Heart left ventricle (tissue), 13 donors: ENCODE results near the gene FABP6.

Experiments
- POLR2A ChIP-seq, 2 donors: fragments of 450-650 bp; IDR thresholded peaks; one replicate each; pipeline ENCODE4 v1.6.1; 2017; ENCODE audit warnings: antibody characterized with exemption in 2 of 2, mild to moderate bottlenecking in 2 of 2, moderate library complexity in 2 of 2
- TF ChIP-seq, protein P1 (sequence below), 12 donors: fragments of 200-600 bp; sonication (generic) in 4 of 12; IDR thresholded peaks; one replicate each; pipeline versions ENCODE4 v1.5.0 to v1.8.0; 2018 to 2022; ENCODE audit warnings: antibody characterized with exemption in 12 of 12, mild to moderate bottlenecking in 5 of 12
- donor health status: ischemic (EF 13 %, LVEDD 7.1; RV severe dilation, severe dysfunction).
- donor health status: DM: no; HTN: yes; CAD: no.
- donor health status: DM: no; HTN: no; CAD: no.
- donor health status: ischemic (EF 25% LVEDD 6.9; RV normal size, moderate dysfunction).
- donor health status: ischemic (EF 25% LVEDD 5.7; RV mildly dilated, moderate dysfunction).
- donor health status: ischemic (EF 35%, LVEDD 5.7; RV mildly dilated, moderate dysfunction).
- donor health status: nonischemic (EF 11% LVEDD 7.7; RV severe dilation, severe dysfunction).
- donor health status: DM: yes; HTN: yes; CAD: no.
- donor health status: PGD.
- donor health status: ischemic (EF 29% LVEDD 5.4; RV normal size, mild dysfunction).
- donor health status: nonischemic (EF 23%, LVEDD 6.1; RV moderate dilation, normal function).

DNA sequence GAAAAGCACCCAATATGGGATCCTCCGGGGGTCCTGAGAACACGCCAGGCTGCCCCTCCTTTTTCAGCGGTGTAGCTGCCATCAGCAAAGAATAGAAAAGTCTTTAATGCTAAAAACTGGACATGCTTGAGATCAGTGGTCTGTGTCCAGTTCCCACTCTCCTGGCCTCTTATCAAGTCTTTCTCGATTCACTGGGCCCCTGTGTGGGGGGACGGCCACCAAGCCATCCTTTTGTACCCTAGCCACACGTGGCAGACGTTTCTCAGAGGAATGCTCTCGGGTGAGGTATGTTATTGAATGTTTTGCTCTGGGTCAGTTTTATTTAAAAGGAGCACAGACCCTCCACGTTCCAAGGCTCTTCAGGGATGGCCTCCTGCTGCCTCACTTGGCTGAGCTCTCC lies 23.6 kb downstream of the FABP6 start:
- TF ChIP-seq, protein P1, sequence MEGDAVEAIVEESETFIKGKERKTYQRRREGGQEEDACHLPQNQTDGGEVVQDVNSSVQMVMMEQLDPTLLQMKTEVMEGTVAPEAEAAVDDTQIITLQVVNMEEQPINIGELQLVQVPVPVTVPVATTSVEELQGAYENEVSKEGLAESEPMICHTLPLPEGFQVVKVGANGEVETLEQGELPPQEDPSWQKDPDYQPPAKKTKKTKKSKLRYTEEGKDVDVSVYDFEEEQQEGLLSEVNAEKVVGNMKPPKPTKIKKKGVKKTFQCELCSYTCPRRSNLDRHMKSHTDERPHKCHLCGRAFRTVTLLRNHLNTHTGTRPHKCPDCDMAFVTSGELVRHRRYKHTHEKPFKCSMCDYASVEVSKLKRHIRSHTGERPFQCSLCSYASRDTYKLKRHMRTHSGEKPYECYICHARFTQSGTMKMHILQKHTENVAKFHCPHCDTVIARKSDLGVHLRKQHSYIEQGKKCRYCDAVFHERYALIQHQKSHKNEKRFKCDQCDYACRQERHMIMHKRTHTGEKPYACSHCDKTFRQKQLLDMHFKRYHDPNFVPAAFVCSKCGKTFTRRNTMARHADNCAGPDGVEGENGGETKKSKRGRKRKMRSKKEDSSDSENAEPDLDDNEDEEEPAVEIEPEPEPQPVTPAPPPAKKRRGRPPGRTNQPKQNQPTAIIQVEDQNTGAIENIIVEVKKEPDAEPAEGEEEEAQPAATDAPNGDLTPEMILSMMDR (IDR thresholded peaks at IDR 0.05) = no peak
- TF ChIP-seq POLR2A (IDR thresholded peaks at IDR 0.05) = no peak
